Keratinocyte (primary cell): ENCODE data around the gene CFAP20. TPM values are rescaled to one million over a fixed set of nuclear protein-coding genes. Genes with fewer than 3 reads are reported as not detected.

Experiments used
- DNase-seq: peaks from one replicate; pipeline ENCODE4 v3.0.0-alpha.2; 2011; ENCODE audit warnings: low read depth, missing footprints, low spot score
- FAIRE-seq: peaks from 2 replicates; lab custom pipeline; 2011; peaks lifted over from hg19 to GRCh38; lab: Jason Lieb, UNC
- H2AFZ ChIP-seq: 2 replicates; pipeline ENCODE4 v1.6.0; 2012; ENCODE audit warnings: low read length, control low read depth, inconsistent platforms; ENCODE audit not compliant: control insufficient read depth
- H3K27ac ChIP-seq: 2 replicates; pipeline ENCODE4 v1.5.1; 2011; ENCODE audit warnings: low read length; ENCODE audit not compliant: control insufficient read depth, insufficient read depth
- H3K27me3 ChIP-seq: 3 replicates; pipeline ENCODE4 v1.6.0; 2011; ENCODE audit warnings: low read length; ENCODE audit not compliant: control insufficient read depth, insufficient read depth; ENCODE audit errors: extremely low read depth
- H3K36me3 ChIP-seq, 2 experiments: 2 replicates in 1 of 2; 3 replicates in 1 of 2; pipeline ENCODE4 v1.5.1; 2011; ENCODE audit warnings: low read length in 2 of 2, mild to moderate bottlenecking in 1 of 2; ENCODE audit not compliant: control insufficient read depth in 2 of 2, insufficient read depth in 2 of 2; ENCODE audit errors: extremely low read depth in 1 of 2
- H3K4me1 ChIP-seq: 3 replicates; pipeline ENCODE4 v1.5.1; 2011; ENCODE audit warnings: low read length; ENCODE audit not compliant: control insufficient read depth, insufficient read depth; ENCODE audit errors: extremely low read depth
- H3K4me2 ChIP-seq: 3 replicates; pipeline ENCODE4 v1.6.0; 2011; ENCODE audit warnings: low read depth, low read length; ENCODE audit not compliant: control insufficient read depth, insufficient read depth; ENCODE audit errors: extremely low read depth
- H3K4me3 ChIP-seq, 3 experiments: fragments of 200-600 bp in 1 of 3; sonication (generic) in 1 of 3; 2 replicates in 2 of 3; 3 replicates in 1 of 3; pipeline ENCODE4 v1.5.1; 2011 to 2016; ENCODE audit warnings: low read length in 3 of 3, mild to moderate bottlenecking in 3 of 3, control low read depth in 2 of 3, inconsistent platforms in 1 of 3, low read depth in 1 of 3, mixed read lengths in 1 of 3, mixed run types in 1 of 3, moderate library complexity in 1 of 3; ENCODE audit not compliant: control insufficient read depth in 2 of 3, insufficient read depth in 2 of 3; ENCODE audit errors: extremely low read depth in 1 of 3
- H3K79me2 ChIP-seq: 2 replicates; pipeline ENCODE4 v1.6.0; 2012; ENCODE audit warnings: low read length; ENCODE audit not compliant: control insufficient read depth, insufficient read depth
- H3K9ac ChIP-seq: 3 replicates; pipeline ENCODE4 v1.6.0; 2011; ENCODE audit warnings: low read length; ENCODE audit not compliant: control insufficient read depth, insufficient read depth; ENCODE audit errors: extremely low read depth
- H3K9me1 ChIP-seq: 3 replicates; pipeline ENCODE4 v1.6.0; 2011; ENCODE audit warnings: low read length; ENCODE audit not compliant: control insufficient read depth, insufficient read depth; ENCODE audit errors: extremely low read depth
- H3K9me3 ChIP-seq: 2 replicates; pipeline ENCODE4 v1.5.1; 2012; ENCODE audit warnings: low read depth, low read length; ENCODE audit not compliant: control insufficient read depth
- H4K20me1 ChIP-seq: 3 replicates; pipeline ENCODE4 v1.6.0; 2011; ENCODE audit warnings: low read length; ENCODE audit not compliant: control insufficient read depth, insufficient read depth; ENCODE audit errors: extremely low read depth
- EZH2 ChIP-seq: IDR thresholded peaks from one replicate; pipeline ENCODE4 v1.6.1; 2012; ENCODE audit warnings: inconsistent platforms, mild to moderate bottlenecking, low read length, moderate library complexity
- dilution Hi-C: fragments of 300-500 bp; cut with MboI; formaldehyde crosslinking; loops from one replicate; pipeline ENCODE4 v1.7.0; 2020; ENCODE audit warnings: low sequenced_read_pairs; ENCODE audit not compliant: extremely low pct_ligation_motif_present
- polyA plus RNA-seq, 5 experiments: library from polyadenylated mRNA; depleted of rRNA in 3 of 5; stranded (reverse) in 3 of 5; stranded (forward) in 1 of 5; unstranded in 1 of 5; fragments of >200 nt; gene quantifications; 1 replicate in 1 of 5; 2 replicates in 3 of 5; 3 replicates in 1 of 5; pipeline versions ENCODE4 v1.2.1 to v1.2.3, GENCODE V29; 2011 to 2012; ENCODE audit warnings: missing spikeins in 2 of 5, low read depth in 1 of 5, low replicate concordance in 1 of 5
- TF ChIP-seq, protein P1 (sequence below), 3 experiments: IDR thresholded peaks in 1 of 3; conservative IDR thresholded peaks in 1 of 3; optimal IDR thresholded peaks in 1 of 3; 2 replicates in 2 of 3; 3 replicates in 1 of 3; pipeline versions ENCODE3 to v1.5.1; 2011; ENCODE audit warnings: low read length in 3 of 3, mild to moderate bottlenecking in 3 of 3, moderate library complexity in 2 of 3, control low read depth in 1 of 3, inconsistent platforms in 1 of 3; ENCODE audit not compliant: insufficient read depth in 2 of 3; ENCODE audit errors: extremely low read depth in 1 of 3

The CFAP20 gene
- polyA plus RNA-seq, 1 donor (not counting 4 experiments of a cell fraction or from before 2014, with no cell fraction given), result 52.0 TPM

DNA sequence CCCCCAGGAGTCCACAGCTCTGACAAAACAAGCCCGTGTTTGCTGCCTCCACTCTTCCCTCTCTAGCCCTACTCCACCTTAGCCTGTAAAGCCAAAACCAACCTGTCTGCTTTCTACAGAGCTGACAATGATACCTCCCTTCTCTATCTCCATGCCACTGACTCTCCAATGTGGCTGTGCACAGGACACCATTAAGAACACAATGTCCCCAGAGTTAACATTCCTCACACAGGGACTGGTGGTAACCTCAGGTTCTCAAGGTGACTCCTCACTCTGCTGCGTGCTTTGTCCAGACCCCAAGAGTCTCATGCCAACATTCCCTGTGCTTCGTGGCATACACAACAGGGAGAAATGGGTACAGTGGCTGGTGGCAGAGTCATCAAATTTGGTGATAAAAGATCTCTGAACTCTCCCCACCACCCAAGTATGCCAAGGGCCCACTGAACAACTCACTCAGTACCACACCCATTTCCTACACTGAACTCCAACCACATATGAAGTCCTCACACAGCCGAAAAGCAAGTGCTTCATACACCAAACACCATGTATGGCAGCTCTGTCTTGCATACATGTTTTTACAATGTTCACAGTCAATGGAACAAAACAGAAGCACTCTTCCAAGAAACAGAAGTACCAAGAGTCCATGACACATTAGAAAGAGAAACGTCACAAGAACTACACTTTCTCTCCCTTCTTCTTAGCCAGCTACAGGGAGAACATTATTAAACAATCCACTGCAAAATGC lies 47.6 kb upstream of the CFAP20 start:
- Histone ChIP-seq H3K9me1 (no peaks in the 10 kb centered on the region), H3K79me2 (peaks cover 18% of the 10 kb centered on the region), H3K9me3 (no peaks in the 10 kb centered on the region), H2AFZ (no peak overlapping the region), H3K4me2 (no peak overlapping the region), H3K4me3 (no peak overlapping the region), H4K20me1 (peaks cover 3% of the 10 kb centered on the region), H3K4me1 (no peaks in the 10 kb centered on the region), H3K27ac (no peak overlapping the region), H3K9ac (no peak overlapping the region), H3K27me3 (no peaks in the 10 kb centered on the region), H3K36me3 (peaks cover 20 to 24% of the 10 kb centered on the region in 2 experiments)
- FAIRE-seq (no peak), DNase-seq (no peak)
- no peak for TF ChIP-seq EZH2
- TF ChIP-seq, protein P1, sequence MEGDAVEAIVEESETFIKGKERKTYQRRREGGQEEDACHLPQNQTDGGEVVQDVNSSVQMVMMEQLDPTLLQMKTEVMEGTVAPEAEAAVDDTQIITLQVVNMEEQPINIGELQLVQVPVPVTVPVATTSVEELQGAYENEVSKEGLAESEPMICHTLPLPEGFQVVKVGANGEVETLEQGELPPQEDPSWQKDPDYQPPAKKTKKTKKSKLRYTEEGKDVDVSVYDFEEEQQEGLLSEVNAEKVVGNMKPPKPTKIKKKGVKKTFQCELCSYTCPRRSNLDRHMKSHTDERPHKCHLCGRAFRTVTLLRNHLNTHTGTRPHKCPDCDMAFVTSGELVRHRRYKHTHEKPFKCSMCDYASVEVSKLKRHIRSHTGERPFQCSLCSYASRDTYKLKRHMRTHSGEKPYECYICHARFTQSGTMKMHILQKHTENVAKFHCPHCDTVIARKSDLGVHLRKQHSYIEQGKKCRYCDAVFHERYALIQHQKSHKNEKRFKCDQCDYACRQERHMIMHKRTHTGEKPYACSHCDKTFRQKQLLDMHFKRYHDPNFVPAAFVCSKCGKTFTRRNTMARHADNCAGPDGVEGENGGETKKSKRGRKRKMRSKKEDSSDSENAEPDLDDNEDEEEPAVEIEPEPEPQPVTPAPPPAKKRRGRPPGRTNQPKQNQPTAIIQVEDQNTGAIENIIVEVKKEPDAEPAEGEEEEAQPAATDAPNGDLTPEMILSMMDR (optimal IDR thresholded peaks at IDR 0.05 in 1 of 3, IDR thresholded peaks at IDR 0.05 in 1 of 3, conservative IDR thresholded peaks at IDR 0.05 in 1 of 3; ENCODE audit: extremely low read depth in 1 of 3, insufficient read depth in 2 of 3, low read length in 3 of 3), result no peak
- dilution Hi-C loops, result no loop called here

DNA sequence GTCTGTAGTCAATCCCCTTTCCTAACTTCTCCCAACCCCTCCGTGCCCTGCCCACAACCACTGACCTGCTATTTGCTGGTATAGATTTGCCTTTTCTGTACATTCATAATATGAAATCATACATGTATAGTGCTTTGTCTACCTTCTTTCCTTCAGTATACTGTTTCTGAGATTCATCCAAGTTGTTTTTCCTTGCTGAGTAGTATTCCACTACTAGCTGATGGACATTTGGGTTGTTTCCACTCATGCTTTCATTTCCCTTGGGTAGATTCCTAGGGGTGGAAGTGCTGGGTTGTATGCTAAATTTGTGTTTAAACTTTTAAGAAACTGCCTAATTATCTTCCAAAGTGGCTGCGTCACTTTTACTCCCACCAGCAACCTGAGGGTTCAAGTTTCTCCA lies 41.0 kb upstream of the CFAP20 start:
- no peak for FAIRE-seq
- Histone ChIP-seq H3K9me1 (no peaks in the 10 kb centered on the region), H3K4me1 (no peaks in the 10 kb centered on the region), H3K27ac (no peak overlapping the region), H3K9me3 (no peaks in the 10 kb centered on the region), H3K79me2 (no peaks in the 10 kb centered on the region), H3K36me3 (peaks cover 29 to 34% of the 10 kb centered on the region in 2 experiments), H3K9ac (no peak overlapping the region), H3K27me3 (no peaks in the 10 kb centered on the region), H2AFZ (no peak overlapping the region), H4K20me1 (peaks cover 3% of the 10 kb centered on the region), H3K4me2 (no peak overlapping the region), H3K4me3 (no peak overlapping the region)
- no peak for TF ChIP-seq EZH2
- TF ChIP-seq, protein P1 (optimal IDR thresholded peaks at IDR 0.05 in 1 of 3, IDR thresholded peaks at IDR 0.05 in 1 of 3, conservative IDR thresholded peaks at IDR 0.05 in 1 of 3; ENCODE audit: extremely low read depth in 1 of 3, insufficient read depth in 2 of 3, low read length in 3 of 3), result no peak
- dilution Hi-C loops, result no loop called here
- no peak for DNase-seq
